ENCODE results near the gene NTM.

NTM gene

DNA sequence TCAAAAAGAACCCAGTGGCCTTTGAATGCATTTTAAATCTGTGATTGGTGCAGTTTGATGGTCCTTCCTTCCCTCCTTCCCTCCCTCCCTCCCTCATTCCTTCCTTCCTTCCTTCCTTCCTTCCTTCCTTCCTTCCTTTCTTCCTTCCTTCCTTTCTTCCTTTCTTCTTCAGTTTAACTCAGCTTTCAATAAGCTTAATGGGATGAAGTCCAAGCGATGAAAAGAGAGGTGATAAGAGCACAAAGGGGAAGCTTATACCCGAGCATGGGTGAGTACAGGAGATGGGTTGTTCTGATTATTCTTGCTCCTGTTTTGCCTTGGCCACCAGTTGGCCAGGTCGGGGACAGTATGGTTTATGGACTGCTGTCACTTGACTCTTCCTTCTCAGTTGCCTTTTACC, 605.6 kb downstream of the NTM start:
- no peak for DNase-seq (ENCODE audit: low read depth)
- TF ChIP-seq CTCF (IDR thresholded peaks at IDR 0.05; ENCODE audit: control insufficient read depth, extremely low read depth, insufficient read depth), result no peak
- H3K4me3 ChIP-seq (ENCODE audit: low read depth, low read length), result no peak overlapping the region

DNA sequence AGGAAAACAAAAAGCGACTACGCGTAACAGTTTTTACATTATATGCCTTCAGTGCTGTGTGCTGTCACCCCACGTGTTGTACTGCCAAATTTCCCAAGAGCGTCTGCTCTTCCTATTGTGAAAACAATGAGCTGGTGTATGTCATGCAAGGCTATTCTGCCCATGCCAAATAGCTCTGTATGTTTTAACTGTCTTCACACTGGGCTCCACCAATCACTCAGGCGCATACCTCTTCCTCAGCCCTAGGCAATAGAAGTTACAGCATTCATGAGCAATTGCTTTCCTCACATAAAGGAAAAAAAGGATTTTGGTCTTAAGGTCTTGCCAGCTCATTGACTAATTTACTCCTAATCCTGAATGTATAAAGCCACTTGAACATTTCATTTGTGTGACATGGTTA, 606.8 kb downstream of the NTM start:
- TF ChIP-seq CTCF (IDR thresholded peaks at IDR 0.05; ENCODE audit: control insufficient read depth, extremely low read depth, insufficient read depth), result no peak
- no peak for DNase-seq (ENCODE audit: low read depth)
- H3K4me3 ChIP-seq (ENCODE audit: low read depth, low read length), result no peak overlapping the region

GRCh38 chr11:131977854-131978253, 607.4 kb downstream of the NTM start:
- no peak overlapping the region for H3K4me3 ChIP-seq (ENCODE audit: low read depth, low read length)
- no peak for TF ChIP-seq CTCF (IDR thresholded peaks at IDR 0.05; ENCODE audit: control insufficient read depth, extremely low read depth, insufficient read depth)
- DNase-seq (ENCODE audit: low read depth), result no peak

GRCh38 chr11:131978351-131978750, 607.9 kb downstream of the NTM start:
- TF ChIP-seq CTCF (IDR thresholded peaks at IDR 0.05; ENCODE audit: control insufficient read depth, extremely low read depth, insufficient read depth), result no peak
- DNase-seq (ENCODE audit: low read depth), result no peak
- H3K4me3 ChIP-seq (ENCODE audit: low read depth, low read length), result no peak overlapping the region

GRCh38 chr11:131979364-131979763, 608.9 kb downstream of the NTM start:
- TF ChIP-seq CTCF (IDR thresholded peaks at IDR 0.05; ENCODE audit: control insufficient read depth, extremely low read depth, insufficient read depth), result no peak
- DNase-seq (ENCODE audit: low read depth), result no peak
- no peak overlapping the region for H3K4me3 ChIP-seq (ENCODE audit: low read depth, low read length)

DNA sequence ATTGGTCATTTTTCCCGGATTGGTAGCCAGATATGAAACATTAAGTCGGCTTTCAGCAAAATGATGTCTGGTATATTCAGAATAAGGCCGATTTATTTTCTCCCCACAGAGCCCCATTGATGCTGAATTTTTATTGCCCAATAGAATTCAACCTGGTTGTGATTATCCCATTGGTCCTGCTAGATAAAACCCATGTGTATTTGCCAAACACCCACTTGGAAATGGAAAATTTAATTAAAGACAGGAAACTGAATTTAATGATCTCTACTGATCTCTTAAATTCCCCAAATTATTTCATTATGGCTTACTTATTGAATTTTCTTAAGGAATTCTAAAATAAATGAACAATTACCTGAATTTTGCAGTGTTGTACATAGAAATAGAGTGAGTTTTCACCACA, 609.8 kb downstream of the NTM start:
- DNase-seq (ENCODE audit: low read depth), result no peak
- TF ChIP-seq CTCF (IDR thresholded peaks at IDR 0.05; ENCODE audit: control insufficient read depth, extremely low read depth, insufficient read depth), result no peak
- H3K4me3 ChIP-seq (ENCODE audit: low read depth, low read length), result no peak overlapping the region

DNA sequence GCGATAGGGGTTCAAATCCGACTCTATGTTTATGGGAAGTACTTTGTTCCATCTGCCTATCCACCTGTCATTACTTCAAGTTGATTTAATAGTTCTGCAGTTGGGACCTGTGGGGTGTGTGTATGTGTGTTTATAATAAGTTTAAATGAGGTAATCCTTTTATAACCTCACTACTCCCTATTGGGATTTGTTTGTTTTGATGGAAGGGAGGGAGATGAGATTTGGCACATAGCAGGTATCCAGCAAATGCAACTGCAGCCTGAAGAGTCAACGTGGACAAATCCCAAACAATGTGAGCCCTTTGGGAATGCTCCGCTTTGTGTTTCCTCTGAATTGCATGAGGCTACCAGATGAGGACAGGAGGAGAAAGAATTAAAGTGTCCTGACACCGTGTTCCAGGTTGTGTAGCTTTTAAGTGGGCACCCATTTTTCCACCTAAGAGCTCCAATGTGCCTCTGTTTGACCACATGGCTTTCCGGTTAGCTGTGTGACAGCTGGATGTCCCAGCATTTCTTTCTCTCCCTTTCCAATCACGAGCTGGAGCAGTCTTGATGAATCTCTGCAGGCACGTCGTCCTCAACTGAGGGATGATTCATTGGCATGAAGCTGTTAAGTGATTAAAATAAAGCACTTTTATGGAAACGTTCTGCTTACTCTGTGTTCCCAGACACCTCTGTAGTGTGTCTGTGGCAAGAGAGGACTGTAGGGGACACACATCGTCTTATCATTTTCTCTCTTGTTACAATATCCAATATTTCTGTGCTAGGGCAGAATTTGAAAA, 610.7 kb downstream of the NTM start:
- DNase-seq (ENCODE audit: low read depth), result no peak
- TF ChIP-seq CTCF (IDR thresholded peaks at IDR 0.05; ENCODE audit: control insufficient read depth, extremely low read depth, insufficient read depth), result no peak
- no peak overlapping the region for H3K4me3 ChIP-seq (ENCODE audit: low read depth, low read length)
